SJCRH30 (cell line): ENCODE measurements around the gene ZSCAN29. TPM values are rescaled to one million over a fixed set of nuclear protein-coding genes. Genes with fewer than 3 reads are reported as not detected.
"Not testable (repeated sequence)": the region's sequence is repeated elsewhere in the genome, so short reads cannot be mapped to it uniquely, and the experiment has no call there.

Source experiments
- DNase-seq, 2 experiments: peaks; one replicate each; pipeline ENCODE4 v3.0.0-alpha.2; 2015 to 2020
- H3K27ac ChIP-seq: fragments of 250-450 bp; sonication (Bioruptor Pico); 2 replicates; pipeline ENCODE4 v1.5.1; 2020; ENCODE audit warnings: mild to moderate bottlenecking, moderate library complexity
- H3K27me3 ChIP-seq: fragments of 250-450 bp; sonication (Bioruptor Pico); 2 replicates; pipeline ENCODE4 v1.5.1; 2020; ENCODE audit warnings: mild to moderate bottlenecking, moderate library complexity
- H3K36me3 ChIP-seq: fragments of 250-450 bp; sonication (Bioruptor Pico); 2 replicates; pipeline ENCODE4 v1.5.1; 2020; ENCODE audit warnings: mild to moderate bottlenecking, moderate library complexity
- H3K4me1 ChIP-seq: fragments of 250-450 bp; sonication (Bioruptor Pico); 2 replicates; pipeline ENCODE4 v1.5.1; 2020; ENCODE audit warnings: mild to moderate bottlenecking, moderate library complexity
- H3K4me3 ChIP-seq: fragments of 250-450 bp; sonication (Bioruptor Pico); 2 replicates; pipeline ENCODE4 v1.5.1; 2020; ENCODE audit warnings: mild to moderate bottlenecking, moderate library complexity
- H3K9me3 ChIP-seq: fragments of 250-450 bp; sonication (Bioruptor Pico); replicated peaks from 2 replicates; pipeline ENCODE4 v1.5.1; 2020; ENCODE audit warnings: mild to moderate bottlenecking, moderate library complexity
- total RNA-seq: library from RNA; depleted of rRNA; stranded (reverse); fragments of >200 nt; shearing (Covaris generic); gene quantifications from 2 replicates; pipeline ENCODE4 v1.2.3, GENCODE V29; 2014; rRNA removed

The ZSCAN29 gene
- total RNA-seq, result 27.8 and 30.8 TPM in 2 replicates

GRCh38 chr15:43370975-43371974, at the start of gene ZSCAN29, which contains the start of gene TUBGCP4:
Gene ZSCAN29 (minus strand): TSS chr15:43371043. CDS start chr15:43369913, 1,130 bp downstream.
Gene TUBGCP4 (plus strand): TSS chr15:43371101. CDS start chr15:43371355, 254 bp downstream.
- H3K4me1 ChIP-seq, result peaks cover 11% of the 10 kb centered on the region
- peak; percentile 89 to 92 for DNase-seq
- no peaks in the 10 kb centered on the region for H3K27me3 ChIP-seq
- no peaks in the 10 kb centered on the region for H3K9me3 ChIP-seq
- H3K36me3 ChIP-seq, result peaks cover 12% of the 10 kb centered on the region
- H3K4me3 ChIP-seq, result peak within 1 kb of the TSS; percentile 91
- peak within 1 kb of the TSS; percentile 54 for H3K27ac ChIP-seq

- H3K27me3 ChIP-seq, result no peaks in the 10 kb centered on the region
- no peak overlapping the region for H3K27ac ChIP-seq
- H3K4me3 ChIP-seq, result no peak overlapping the region
- H3K4me1 ChIP-seq, result no peaks in the 10 kb centered on the region
- H3K36me3 ChIP-seq, result peaks cover 58% of the 10 kb centered on the region
- DNase-seq, result no peak
- H3K9me3 ChIP-seq, result no peaks in the 10 kb centered on the region
Measured at GRCh38 chr15:43420435-43420834, 49.6 kb upstream of the ZSCAN29 start.

- H3K27ac ChIP-seq, result no peak overlapping the region
- peaks cover 75% of the 10 kb centered on the region for H3K36me3 ChIP-seq
- no peaks in the 10 kb centered on the region for H3K4me1 ChIP-seq
- H3K27me3 ChIP-seq, result no peaks in the 10 kb centered on the region
- H3K4me3 ChIP-seq, result no peak overlapping the region
- DNase-seq, result no peak
- H3K9me3 ChIP-seq, result no peaks in the 10 kb centered on the region; the same call in 1 of the 2 replicates
Measured at GRCh38 chr15:43414196-43414595, 43.4 kb upstream of the ZSCAN29 start.

GRCh38 chr15:43412096-43412495, 41.3 kb upstream of the ZSCAN29 start:
- no peak overlapping the region for H3K27ac ChIP-seq
- DNase-seq, result no peak
- H3K36me3 ChIP-seq, result peaks cover 84% of the 10 kb centered on the region
- no peaks in the 10 kb centered on the region; the same call in 1 of the 2 replicates for H3K9me3 ChIP-seq
- H3K4me1 ChIP-seq, result no peaks in the 10 kb centered on the region
- H3K27me3 ChIP-seq, result no peaks in the 10 kb centered on the region
- H3K4me3 ChIP-seq, result no peak overlapping the region

GRCh38 chr15:43410572-43411214, 39.9 kb upstream of the ZSCAN29 start:
- Histone ChIP-seq H3K4me3 (no peak overlapping the region), H3K4me1 (no peaks in the 10 kb centered on the region), H3K27me3 (no peaks in the 10 kb centered on the region), H3K27ac (no peak overlapping the region), H3K36me3 (peaks cover 82% of the 10 kb centered on the region), H3K9me3 (no peaks in the 10 kb centered on the region; the same call in 1 of the 2 replicates)
- no peak for DNase-seq

GRCh38 chr15:43408789-43409188, 37.9 kb upstream of the ZSCAN29 start:
- Histone ChIP-seq H3K27me3 (no peaks in the 10 kb centered on the region), H3K36me3 (peaks cover 83% of the 10 kb centered on the region), H3K4me3 (no peak overlapping the region), H3K9me3 (no peaks in the 10 kb centered on the region; the same call in 1 of the 2 replicates), H3K4me1 (no peaks in the 10 kb centered on the region), H3K27ac (no peak overlapping the region)
- no peak for DNase-seq

GRCh38 chr15:43406808-43407207, 36.0 kb upstream of the ZSCAN29 start:
- Histone ChIP-seq H3K36me3 (peaks cover 83% of the 10 kb centered on the region), H3K4me3 (no peak overlapping the region), H3K27me3 (no peaks in the 10 kb centered on the region), H3K9me3 (no peaks in the 10 kb centered on the region; the same call in 1 of the 2 replicates), H3K27ac (no peak overlapping the region), H3K4me1 (no peaks in the 10 kb centered on the region)
- no peak for DNase-seq

- Histone ChIP-seq H3K27ac (no peak overlapping the region), H3K4me1 (no peaks in the 10 kb centered on the region), H3K4me3 (no peak overlapping the region), H3K36me3 (peaks cover 80% of the 10 kb centered on the region), H3K27me3 (no peaks in the 10 kb centered on the region), H3K9me3 (no peaks in the 10 kb centered on the region; the same call in 1 of the 2 replicates)
- no peak for DNase-seq
Measured at GRCh38 chr15:43406189-43406588, 35.3 kb upstream of the ZSCAN29 start.

- Histone ChIP-seq H3K27me3 (no peaks in the 10 kb centered on the region), H3K27ac (no peak overlapping the region), H3K9me3 (no peaks in the 10 kb centered on the region; the same call in 1 of the 2 replicates), H3K4me1 (no peaks in the 10 kb centered on the region), H3K36me3 (peaks cover 80% of the 10 kb centered on the region), H3K4me3 (no peak overlapping the region)
- DNase-seq, result no peak
Measured at GRCh38 chr15:43404130-43404529, 33.3 kb upstream of the ZSCAN29 start.

- Histone ChIP-seq H3K36me3 (peaks cover 79% of the 10 kb centered on the region), H3K27ac (no peak overlapping the region)
- DNase-seq, result no peak
Measured at GRCh38 chr15:43403616-43404015, 32.8 kb upstream of the ZSCAN29 start.

GRCh38 chr15:43402255-43402654, 31.4 kb upstream of the ZSCAN29 start:
- no peak for DNase-seq
- no peaks in the 10 kb centered on the region for H3K27me3 ChIP-seq
- H3K27ac ChIP-seq, result no peak overlapping the region
- peaks cover 67% of the 10 kb centered on the region for H3K36me3 ChIP-seq
- H3K4me1 ChIP-seq, result no peaks in the 10 kb centered on the region
- H3K9me3 ChIP-seq, result no peaks in the 10 kb centered on the region; the same call in 1 of the 2 replicates
- H3K4me3 ChIP-seq, result no peak overlapping the region

More at GRCh38 chr15:43403616-43404015, 32.8 kb upstream of the ZSCAN29 start:
- Histone ChIP-seq H3K4me1 (no peaks in the 10 kb centered on the region), H3K9me3 (no peaks in the 10 kb centered on the region; the same call in 1 of the 2 replicates), H3K4me3 (no peak overlapping the region), H3K27me3 (no peaks in the 10 kb centered on the region)

GRCh38 chr15:43393592-43393991, 22.7 kb upstream of the ZSCAN29 start:
- not testable (repeated sequence) for H3K4me1 ChIP-seq, H3K27me3 ChIP-seq, H3K9me3 ChIP-seq, H3K27ac ChIP-seq, DNase-seq, H3K4me3 ChIP-seq
- peaks cover 28% of the 10 kb centered on the region for H3K36me3 ChIP-seq

GRCh38 chr15:43390723-43391122, 19.9 kb upstream of the ZSCAN29 start:
- Histone ChIP-seq H3K9me3 (no peaks in the 10 kb centered on the region), H3K27me3 (no peaks in the 10 kb centered on the region), H3K36me3 (peaks cover 24% of the 10 kb centered on the region), H3K27ac (no peak overlapping the region), H3K4me1 (no peaks in the 10 kb centered on the region), H3K4me3 (no peak overlapping the region)
- no peak for DNase-seq

GRCh38 chr15:43383070-43383469, 12.2 kb upstream of the ZSCAN29 start:
- peaks cover 33% of the 10 kb centered on the region for H3K36me3 ChIP-seq
- no peaks in the 10 kb centered on the region for H3K27me3 ChIP-seq
- no peak for DNase-seq
- no peak overlapping the region for H3K4me3 ChIP-seq
- H3K4me1 ChIP-seq, result no peaks in the 10 kb centered on the region
- no peak overlapping the region for H3K27ac ChIP-seq
- no peaks in the 10 kb centered on the region for H3K9me3 ChIP-seq

GRCh38 chr15:43382310-43382709, 11.5 kb upstream of the ZSCAN29 start:
- Histone ChIP-seq H3K36me3 (peaks cover 34% of the 10 kb centered on the region), H3K4me3 (no peak overlapping the region), H3K27ac (no peak overlapping the region), H3K27me3 (no peaks in the 10 kb centered on the region), H3K4me1 (no peaks in the 10 kb centered on the region), H3K9me3 (no peaks in the 10 kb centered on the region)
- DNase-seq, result peak in 1 of 2 experiments; percentile 22
